HL-60/S4 treated with retinoic acid at 250 ng/mL for 4 days and 3 days (cell line): ENCODE measurements around the gene EYS.

Source experiments
- in situ Hi-C: fragments of 300-500 bp; cut with MboI; formaldehyde crosslinking; loops from 2 replicates; pipeline ENCODE4 v1.7.0; 2022; ENCODE audit warnings: low sequenced_read_pairs

EYS gene

GRCh38 chr6:63724721-63725120, 1982.3 kb downstream of the EYS start:
- in situ Hi-C loops: no loop called here

GRCh38 chr6:63721181-63721580, 1985.8 kb downstream of the EYS start:
- in situ Hi-C loops: no loop called here

GRCh38 chr6:63716169-63716568, 1990.9 kb downstream of the EYS start:
- in situ Hi-C loops: no loop called here

GRCh38 chr6:63714091-63714490, 1992.9 kb downstream of the EYS start:
- in situ Hi-C loops: no loop called here

GRCh38 chr6:63713332-63713731, 1993.7 kb downstream of the EYS start:
- in situ Hi-C loops: no loop called here

- in situ Hi-C loops: no loop called here
Observed at GRCh38 chr6:63709148-63709547, 1997.9 kb downstream of the EYS start.

GRCh38 chr6:63708631-63709030, 1998.4 kb downstream of the EYS start:
- in situ Hi-C loops: no loop called here

- in situ Hi-C loops: no loop called here
Observed at GRCh38 chr6:63706630-63707029, 2000.4 kb downstream of the EYS start.

GRCh38 chr6:63705707-63706106, 2001.3 kb downstream of the EYS start:
- in situ Hi-C loops: no loop called here

GRCh38 chr6:63690221-63690620, 2016.8 kb downstream of the EYS start:
- in situ Hi-C loops: no loop called here

GRCh38 chr6:63689421-63689820, 2017.6 kb downstream of the EYS start:
- in situ Hi-C loops: no loop called here

GRCh38 chr6:63685446-63686379, 2021.3 kb downstream of the EYS start:
- in situ Hi-C loops: no loop called here

GRCh38 chr6:63683071-63683603, 2023.9 kb downstream of the EYS start:
- in situ Hi-C loops: no loop called here

GRCh38 chr6:63677282-63677681, 2029.7 kb downstream of the EYS start:
- in situ Hi-C loops: no loop called here

GRCh38 chr6:63676412-63677114, 2030.5 kb downstream of the EYS start:
- in situ Hi-C loops: no loop called here

- in situ Hi-C loops: no loop called here
Observed at GRCh38 chr6:63675138-63675537, 2031.9 kb downstream of the EYS start.

- in situ Hi-C loops: no loop called here
Observed at GRCh38 chr6:63674635-63675034, 2032.4 kb downstream of the EYS start.

- in situ Hi-C loops: no loop called here
Observed at GRCh38 chr6:63673692-63674091, 2033.3 kb downstream of the EYS start.

- in situ Hi-C loops: no loop called here
Observed at GRCh38 chr6:63672582-63673129, 2034.4 kb downstream of the EYS start.

GRCh38 chr6:63671098-63671754, 2035.8 kb downstream of the EYS start:
- in situ Hi-C loops: no loop called here
